ENCODE results near the gene SMARCAD1.

The SMARCAD1 gene, protein sequence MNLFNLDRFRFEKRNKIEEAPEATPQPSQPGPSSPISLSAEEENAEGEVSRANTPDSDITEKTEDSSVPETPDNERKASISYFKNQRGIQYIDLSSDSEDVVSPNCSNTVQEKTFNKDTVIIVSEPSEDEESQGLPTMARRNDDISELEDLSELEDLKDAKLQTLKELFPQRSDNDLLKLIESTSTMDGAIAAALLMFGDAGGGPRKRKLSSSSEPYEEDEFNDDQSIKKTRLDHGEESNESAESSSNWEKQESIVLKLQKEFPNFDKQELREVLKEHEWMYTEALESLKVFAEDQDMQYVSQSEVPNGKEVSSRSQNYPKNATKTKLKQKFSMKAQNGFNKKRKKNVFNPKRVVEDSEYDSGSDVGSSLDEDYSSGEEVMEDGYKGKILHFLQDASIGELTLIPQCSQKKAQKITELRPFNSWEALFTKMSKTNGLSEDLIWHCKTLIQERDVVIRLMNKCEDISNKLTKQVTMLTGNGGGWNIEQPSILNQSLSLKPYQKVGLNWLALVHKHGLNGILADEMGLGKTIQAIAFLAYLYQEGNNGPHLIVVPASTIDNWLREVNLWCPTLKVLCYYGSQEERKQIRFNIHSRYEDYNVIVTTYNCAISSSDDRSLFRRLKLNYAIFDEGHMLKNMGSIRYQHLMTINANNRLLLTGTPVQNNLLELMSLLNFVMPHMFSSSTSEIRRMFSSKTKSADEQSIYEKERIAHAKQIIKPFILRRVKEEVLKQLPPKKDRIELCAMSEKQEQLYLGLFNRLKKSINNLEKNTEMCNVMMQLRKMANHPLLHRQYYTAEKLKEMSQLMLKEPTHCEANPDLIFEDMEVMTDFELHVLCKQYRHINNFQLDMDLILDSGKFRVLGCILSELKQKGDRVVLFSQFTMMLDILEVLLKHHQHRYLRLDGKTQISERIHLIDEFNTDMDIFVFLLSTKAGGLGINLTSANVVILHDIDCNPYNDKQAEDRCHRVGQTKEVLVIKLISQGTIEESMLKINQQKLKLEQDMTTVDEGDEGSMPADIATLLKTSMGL

DNA sequence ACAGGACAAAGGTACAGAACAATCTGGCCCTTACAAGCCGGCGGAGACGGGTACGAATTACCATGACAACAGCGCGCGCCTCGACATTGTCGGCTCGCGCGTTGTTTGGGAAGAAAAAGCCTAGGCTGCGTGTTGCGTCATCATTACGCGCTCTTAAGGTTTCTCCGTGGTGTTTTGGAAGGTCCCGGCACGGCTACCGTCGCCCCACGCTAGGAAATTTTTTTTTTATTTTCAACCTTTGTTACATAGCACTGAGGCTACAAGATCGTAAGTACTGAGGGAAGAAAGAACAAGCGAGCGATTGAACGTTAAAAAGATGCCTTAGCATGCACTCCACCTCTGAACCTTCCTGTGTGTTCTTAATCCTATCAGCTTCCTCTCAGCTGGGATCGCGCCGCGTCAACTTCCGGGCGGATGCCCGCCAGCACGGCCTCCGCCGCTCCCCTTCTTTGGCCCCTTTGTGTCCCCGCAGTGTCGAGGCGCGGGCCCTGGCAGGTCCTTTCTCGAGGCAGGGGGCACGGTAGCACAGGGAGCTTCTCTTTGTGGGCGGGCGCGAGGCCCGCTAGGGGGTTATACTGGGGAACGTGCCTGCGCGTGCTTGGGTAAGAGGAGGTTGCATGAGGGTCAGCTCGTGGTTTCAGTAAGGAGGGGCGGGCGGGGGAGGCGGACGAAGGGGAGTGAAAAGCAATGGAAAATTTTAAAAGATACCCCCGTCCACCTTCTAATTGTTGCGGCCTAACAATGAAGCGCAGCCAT is at the start of gene SMARCAD1:
TSS of gene SMARCAD1 (plus strand) at position 397 of the 756 bp plus-strand sequence. CDS start 530 bp downstream, outside the sequence.
- peak; percentile 89 for DNase-seq

- no peak for DNase-seq
Observed at GRCh38 chr4:94158883-94159282, 48.8 kb upstream of the SMARCAD1 start.

- no peak for DNase-seq
Observed at GRCh38 chr4:94159790-94160189, 47.9 kb upstream of the SMARCAD1 start.

GRCh38 chr4:94160774-94161173 is 46.9 kb upstream of the SMARCAD1 start:
- DNase-seq, result peak; percentile 5

GRCh38 chr4:94165256-94165655 is 42.4 kb upstream of the SMARCAD1 start:
- no peak for DNase-seq

GRCh38 chr4:94168321-94168720 is 39.3 kb upstream of the SMARCAD1 start:
- no peak for DNase-seq

DNA sequence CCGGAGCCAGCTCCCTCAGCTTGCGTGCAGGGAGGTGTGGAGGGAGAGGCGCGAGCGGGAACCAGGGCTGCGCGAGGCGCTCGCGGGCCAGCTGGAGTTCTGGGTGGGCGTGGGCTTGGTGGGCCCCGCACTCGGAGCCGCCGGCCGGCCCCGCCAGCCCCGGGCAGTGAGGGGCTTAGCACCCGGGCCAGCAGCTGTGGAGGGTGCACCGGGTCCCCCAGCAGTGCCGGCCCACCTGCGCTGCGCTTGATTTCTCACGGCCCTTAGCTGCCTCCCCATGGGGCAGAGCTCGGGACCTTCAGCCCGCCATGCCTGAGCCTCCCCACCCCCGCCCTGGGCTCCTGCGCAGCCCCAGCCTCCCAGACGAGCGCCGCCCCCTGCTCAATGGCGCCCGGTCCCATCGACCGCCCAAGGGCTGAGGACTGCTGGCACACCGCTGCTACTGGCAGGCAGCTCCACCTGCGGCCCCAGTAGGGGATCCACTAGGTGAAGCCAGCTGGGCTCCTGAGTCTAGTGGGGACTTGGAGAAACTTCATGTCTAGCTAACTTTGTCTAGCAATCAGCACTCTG is 37.8 kb upstream of the SMARCAD1 start:
- DNase-seq, result no peak

DNA sequence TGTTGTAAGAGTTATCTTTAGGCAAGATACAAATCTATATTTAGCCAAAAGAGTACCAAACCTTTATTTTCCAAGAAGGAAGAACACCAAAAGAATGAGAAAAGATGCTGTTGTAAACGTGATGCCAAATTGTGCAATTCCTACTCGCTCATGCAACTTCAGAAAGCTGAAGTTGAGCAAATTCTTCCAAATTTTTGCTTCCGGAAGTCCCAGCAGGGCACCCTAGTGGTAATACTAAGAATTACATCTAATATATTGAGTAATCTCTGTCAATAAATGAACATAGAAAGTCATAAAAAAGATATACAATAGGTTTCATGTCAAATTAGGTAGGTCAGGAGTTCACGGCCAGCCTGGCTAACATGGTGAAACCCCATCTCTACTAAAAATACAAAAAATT is 36.0 kb upstream of the SMARCAD1 start:
- no peak for DNase-seq

DNA sequence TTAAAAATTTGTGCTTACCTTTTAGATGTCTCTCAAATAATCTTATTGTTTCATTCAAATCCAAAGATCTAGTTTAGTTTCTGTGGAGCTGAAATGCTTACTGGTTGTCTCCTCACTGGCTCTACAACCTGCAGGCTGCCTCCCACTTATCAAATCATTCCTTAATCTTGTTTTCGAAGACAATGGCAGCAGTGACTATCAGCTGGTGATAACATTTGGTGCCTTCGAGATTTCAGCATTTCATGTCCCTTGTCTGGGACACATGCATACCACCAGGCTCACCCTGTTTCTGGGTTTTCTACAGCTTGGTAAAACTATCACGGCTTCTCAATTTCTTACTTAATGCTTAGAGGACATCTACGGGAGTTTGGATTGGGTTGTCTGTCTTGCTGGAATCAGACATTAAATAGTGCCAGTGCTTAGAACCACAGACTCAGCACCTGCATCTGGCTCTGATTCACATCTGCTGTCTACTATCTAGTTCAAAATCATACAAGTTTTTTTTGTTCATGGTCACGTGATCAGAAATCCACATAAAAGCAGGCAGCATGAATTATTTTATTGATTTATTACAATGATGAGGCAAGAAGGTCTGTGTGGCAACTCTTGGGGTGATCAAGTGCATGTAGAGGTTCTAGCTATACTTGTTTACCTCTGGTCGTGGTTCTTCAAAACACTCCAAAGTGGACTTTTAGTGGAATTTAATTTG is 32.0 kb upstream of the SMARCAD1 start:
- DNase-seq, result no peak

DNA sequence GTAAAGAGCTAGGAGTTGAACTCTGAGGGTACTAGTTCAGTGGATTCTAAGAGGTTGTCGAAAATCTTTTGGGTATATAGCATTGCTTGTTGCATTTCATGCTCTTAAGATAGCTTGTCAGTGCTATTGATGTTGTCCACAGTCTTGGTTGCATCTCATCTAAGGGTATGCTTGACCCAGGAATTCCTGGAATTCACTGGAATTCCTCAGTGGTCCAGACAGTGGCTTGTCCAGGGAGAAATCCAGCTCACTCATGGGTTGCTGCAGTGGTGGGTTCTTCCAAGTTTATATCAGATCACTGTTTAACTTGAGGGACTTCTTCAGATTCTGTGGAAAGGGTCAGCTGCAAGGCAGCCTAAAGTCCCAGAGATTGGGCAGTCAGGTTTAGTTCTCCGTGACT is 29.8 kb upstream of the SMARCAD1 start:
- DNase-seq, result no peak

DNA sequence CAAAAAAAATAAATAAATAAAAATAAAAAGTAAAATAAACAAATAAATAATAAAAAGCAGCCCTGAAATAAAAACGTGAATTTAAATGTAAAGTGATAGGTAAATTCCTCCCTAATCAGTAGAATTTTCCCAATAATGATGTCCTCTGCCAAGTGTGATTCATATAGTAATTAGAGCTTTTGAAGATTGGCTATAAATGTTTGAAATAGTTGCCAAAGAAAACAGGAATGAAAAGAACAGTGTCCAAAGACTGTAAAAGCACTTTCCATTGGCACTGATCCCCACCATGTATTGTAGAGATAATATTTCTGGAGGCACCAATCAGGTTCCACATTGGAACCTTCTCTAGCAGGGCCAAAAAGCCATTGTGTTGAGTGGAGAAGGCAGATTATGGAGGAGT is 25.9 kb upstream of the SMARCAD1 start:
- DNase-seq, result no peak

GRCh38 chr4:94202769-94203168 is 4.9 kb upstream of the SMARCAD1 start:
- DNase-seq, result no peak

- DNase-seq, result no peak
Observed at GRCh38 chr4:94208266-94208665, 601 bp downstream of the SMARCAD1 start.

GRCh38 chr4:94208918-94209317 is 1.3 kb downstream of the SMARCAD1 start:
- no peak for DNase-seq

GRCh38 chr4:94211861-94212260 is 4.2 kb downstream of the SMARCAD1 start:
- no peak for DNase-seq

DNA sequence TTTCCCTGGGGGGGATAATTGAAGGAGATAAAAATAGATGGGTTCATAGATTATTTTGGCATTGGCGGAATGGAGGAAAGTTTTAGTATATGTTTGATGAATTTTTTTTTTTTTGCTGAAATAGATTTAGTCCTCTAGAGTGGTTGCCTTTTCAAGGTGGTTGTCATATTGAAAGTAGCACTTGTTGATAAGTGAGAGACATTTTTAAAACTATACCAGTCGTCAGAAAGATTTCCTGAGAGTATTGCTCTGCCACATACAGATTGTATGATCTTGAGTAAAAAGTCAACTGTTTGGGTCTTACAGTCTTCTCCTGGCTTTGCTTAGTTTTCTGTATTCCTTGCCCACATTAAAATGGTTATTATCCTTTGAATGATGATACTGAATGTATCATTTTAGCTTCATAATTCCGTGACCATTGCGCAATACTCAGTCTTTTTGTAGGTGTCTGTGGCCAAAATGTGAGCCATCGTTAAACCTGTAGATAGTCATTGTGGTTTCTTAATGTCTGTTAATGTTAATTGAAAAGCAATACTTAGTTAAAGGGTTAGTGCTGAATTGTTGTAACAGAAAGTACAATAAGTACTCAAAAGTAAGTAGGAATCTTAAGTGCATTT is 7.1 kb downstream of the SMARCAD1 start:
- DNase-seq, result no peak

- DNase-seq, result no peak
Observed at GRCh38 chr4:94216394-94216793, 8.7 kb downstream of the SMARCAD1 start.

GRCh38 chr4:94219402-94219801 is 11.7 kb downstream of the SMARCAD1 start:
- DNase-seq, result no peak

DNA sequence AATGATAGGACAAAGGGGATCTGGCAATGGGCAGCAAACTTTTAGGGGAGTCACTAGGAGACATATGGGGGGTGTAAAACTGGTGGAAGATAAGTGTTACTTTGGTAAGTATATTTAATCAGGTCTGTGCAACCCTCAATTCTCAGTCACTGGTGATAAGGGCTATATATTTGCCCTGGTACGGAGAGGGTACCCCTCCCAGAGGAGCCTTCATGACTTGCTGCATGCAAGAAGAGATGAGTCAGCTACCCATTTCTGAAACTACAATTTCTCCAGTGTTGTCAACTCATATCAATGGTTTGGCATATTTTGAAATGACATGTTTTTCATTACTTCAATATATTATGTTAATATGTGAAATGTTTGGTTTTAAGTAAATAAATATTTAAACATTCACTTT is 14.3 kb downstream of the SMARCAD1 start:
- DNase-seq, result no peak

DNA sequence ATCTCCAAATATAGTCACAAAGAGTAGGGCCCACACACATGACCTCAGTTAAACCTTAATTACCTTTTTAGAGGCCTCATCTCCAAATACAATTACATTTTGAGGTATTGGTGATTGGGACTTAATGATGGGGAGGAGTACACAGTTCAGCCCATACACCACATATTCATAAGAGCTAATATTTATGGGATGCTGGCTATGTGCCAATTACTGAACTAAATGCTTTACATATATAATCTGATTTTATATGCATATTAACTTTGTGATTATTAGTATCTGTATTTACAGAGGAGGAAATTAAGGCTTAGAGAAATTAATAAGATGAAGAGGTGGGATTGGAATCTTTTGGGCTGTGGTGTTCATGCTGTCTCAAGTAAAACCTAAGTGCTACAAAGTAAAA is 17.8 kb downstream of the SMARCAD1 start:
- no peak for DNase-seq

GRCh38 chr4:94226763-94227162 is 19.1 kb downstream of the SMARCAD1 start:
- DNase-seq, result no peak

Data from stimulated activated CD4-positive, alpha-beta T cell treated with anti-CD3 and anti-CD28 coated beads, Interleukin-1b, Interleukin-23, amount 100 ng/mL, for 48 hours (primary cell).